HG03025 (cell line): ENCODE data around the gene CRKL.
"Not testable (repeated sequence)": the region's sequence is repeated elsewhere in the genome, so short reads cannot be mapped to it uniquely, and the experiment has no call there.

Source experiments
- ATAC-seq: cut with Tn5 transposase; IDR thresholded peaks from one replicate; pipeline ENCODE4 v1.9.1; 2021; ENCODE audit warnings: mild to moderate bottlenecking, moderate library complexity; ENCODE audit not compliant: unreplicated experiment, low FRiP score

The CRKL gene

DNA sequence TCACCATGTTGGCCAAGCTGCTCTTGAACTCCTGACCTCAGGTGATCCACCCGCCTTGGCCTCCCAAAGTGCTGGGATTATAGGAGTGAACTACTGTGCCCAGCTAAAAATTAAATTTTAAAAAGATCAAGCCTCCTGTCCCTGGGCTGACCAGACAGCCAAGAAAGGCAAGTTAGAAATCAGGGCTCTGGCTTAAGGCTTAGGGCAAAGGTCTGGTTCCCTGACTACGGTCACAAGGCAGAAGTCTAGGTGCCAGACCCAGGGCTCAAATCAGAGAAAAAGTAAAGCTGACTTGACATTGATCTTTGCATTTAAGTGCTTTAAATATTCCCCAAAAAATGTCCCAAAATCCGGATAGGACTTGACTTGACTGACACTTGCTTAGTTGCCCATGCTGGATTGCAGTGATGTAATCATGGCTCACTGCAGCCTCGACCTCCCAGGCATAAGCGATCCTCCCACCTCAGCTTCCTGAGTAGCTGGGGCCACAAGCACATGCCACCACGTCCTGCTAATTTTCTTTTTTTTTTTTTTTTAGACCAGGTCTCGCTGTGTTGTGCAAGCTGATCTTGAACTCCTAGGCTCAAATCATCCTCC is 17.3 kb upstream of the CRKL start:
- no peak for ATAC-seq

DNA sequence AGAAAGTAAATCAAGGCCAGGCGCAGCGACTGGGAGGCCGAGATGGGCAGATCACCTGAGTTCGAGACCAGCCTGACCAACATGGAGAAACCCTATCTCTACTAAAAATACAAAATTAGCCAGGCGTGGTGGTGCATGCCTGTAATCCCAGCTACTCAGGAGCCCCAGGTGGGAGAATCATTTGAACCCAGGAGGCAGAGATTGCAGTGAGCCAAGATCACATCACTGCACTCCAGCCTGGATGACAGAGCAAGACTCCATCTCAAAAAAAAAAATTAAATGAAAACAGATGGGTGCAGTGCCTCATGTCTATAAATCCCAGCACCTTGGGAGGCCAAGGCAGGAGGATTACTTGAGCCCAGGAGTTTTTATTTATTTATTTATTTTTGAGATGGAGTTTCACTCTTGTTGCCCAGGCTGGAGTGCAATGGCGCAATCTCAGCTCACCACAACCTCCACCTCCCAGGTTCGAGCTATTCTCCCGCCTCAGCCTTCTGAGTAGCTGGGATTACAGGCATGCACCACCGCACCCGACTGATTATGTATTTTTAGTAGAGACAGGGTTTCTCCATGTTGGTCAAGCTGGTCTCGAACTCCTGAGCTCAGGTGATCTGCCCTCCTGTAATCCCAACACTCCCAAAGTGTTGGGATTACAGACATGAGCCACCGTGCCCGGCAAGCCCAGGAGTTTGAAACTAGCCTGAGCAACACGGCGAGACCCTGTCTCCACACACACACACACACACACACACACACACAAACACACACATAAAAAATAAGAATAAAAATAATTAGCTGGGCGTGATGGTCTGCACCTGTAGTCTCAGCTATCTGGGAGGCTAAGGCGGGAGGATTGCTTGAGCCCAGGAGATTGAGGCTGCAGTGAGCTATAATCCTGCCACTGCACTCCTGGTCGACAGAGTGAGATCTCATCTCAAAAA is 15.8 kb upstream of the CRKL start:
- not testable (repeated sequence) for ATAC-seq

DNA sequence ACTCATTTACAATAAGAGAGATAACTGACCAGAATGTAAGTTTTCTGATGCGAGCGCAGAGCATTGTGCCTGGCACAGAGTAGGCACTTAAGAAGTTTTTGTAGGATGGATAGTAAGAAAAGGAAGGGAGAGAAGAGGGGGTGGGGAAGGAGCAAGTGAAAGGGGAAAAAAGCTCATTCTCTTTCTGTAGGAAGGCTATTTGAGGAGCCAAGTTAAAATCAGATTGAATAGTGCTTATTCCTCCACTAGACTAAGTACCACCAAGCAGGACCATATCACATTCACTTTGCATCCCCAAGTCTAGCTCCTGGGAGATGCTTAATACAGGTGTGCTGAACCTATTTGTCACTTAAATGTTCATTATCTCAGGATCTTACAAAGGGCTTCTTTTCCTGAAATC is 14.1 kb upstream of the CRKL start:
- no peak for ATAC-seq

DNA sequence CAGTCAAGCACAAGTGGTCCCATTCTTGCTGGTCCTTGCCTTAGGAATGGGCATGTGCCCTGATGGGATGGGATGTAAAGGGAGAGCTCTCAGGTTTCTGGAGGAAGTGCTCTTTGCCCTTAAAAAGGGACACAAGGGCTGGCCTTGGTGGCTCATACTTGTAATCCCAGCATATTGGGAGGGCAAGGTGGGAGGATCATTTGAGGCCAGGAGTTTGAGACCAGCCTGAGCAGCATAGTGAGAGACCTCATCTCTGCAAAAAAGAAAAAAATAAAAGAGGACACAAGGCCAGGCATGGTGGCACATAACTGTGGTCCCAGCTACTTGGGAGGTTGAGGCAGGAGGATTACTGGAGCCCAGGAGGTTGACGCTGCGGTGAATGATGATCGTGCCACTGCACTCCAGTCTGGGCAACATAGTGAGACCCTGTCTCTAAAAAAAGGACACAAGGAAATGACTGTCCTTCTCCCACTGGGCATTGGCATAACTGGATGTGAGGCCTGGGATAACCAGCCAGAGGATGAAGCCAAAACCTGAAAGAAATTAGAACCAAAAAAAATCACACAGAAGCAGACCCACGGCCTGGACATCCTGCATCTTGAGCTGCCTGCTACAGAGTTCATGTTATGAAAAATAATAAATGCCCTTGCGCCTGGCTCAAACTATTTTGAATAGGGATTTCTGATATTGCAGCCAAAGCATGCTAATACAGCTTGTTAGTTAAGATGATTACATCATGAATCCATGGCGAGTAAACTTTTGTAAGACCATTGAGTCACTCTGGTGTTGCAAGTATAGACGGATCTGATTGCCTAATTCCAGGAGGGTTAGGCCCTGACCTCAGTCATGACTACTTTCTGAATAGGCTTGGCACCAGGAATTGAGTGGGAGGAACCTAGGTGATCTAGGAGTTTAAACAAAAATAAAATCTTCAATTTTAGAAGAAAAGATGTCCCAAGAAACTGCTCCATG is 12.9 kb upstream of the CRKL start:
- no peak for ATAC-seq

DNA sequence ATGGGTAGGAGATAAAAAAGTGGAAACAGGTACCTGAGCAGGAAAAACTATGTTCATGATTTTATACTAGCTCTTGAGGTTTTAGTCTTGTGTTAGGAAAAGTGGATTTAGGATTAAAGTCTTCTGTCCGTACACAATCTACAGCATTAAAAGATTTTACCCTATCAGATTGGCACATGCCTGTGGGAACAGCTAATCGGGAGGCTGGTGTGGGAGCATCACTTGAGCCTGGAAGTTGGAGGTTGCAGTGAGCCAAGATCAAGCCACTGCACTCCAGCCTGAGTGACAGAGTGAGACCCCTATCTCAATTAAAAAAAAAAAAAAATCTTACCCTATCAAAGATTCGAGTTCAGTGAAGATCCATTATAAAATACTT is 12.2 kb upstream of the CRKL start:
- no peak for ATAC-seq

DNA sequence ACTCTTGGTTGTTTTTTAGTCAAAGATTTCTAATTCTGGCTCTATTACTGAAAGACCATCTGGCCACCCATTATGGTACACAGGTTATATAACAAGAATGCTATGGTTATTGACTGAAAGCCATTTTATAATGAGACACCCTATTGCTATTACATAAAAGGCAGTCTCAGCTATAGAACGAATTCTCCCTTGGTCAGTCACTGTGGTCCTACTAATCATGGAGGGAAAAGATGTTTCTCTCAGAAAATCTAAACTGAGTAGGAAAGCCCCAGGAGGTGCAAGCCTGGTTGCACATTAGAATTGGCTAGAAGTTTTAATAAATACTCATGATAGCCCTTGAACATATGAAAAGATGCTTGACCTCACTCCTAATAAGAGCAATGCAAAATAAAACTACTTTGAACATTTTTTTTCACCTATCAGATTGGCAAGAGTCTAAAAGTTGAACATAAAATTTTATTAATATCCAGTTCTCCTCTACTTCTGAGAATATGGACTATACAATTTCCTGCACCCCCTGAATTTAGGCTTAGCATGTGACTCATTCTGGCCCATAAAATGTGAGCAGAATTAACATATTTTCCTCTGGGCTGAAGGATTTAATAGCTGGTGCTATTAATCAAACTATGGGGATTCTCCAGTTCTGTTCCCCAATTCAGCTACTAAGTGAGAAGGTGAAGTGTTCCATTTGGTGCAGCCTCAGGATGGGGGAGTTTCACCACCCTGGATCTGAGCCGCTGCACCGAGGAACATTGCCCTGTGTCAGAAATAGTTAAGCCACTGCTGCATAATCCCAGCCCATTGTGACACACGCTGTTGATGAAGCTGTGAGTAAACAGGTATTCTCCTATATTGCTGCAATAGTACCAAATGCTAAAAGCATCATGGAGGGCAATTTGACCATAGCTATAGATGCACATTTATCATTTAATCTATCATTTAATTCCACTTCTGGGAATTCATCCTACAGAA is 11.5 kb upstream of the CRKL start:
- no peak for ATAC-seq

DNA sequence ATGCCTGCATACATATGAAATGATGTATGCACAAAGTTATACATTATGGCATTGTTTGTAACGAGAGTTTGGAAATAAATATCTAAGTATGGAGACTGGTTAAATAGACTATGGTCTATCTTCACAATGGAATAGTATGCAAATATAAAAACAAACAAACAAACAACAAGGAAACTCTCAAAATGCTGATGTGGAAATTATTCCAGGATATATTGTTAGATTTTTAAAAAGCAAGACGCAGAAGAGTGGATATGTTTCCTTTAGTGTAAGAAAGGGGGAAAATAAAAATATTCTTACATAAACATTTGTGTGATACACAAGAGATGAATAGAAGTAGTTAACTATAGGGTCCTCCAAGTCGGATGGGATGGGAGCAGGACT is 10.8 kb upstream of the CRKL start:
- ATAC-seq = no peak

DNA sequence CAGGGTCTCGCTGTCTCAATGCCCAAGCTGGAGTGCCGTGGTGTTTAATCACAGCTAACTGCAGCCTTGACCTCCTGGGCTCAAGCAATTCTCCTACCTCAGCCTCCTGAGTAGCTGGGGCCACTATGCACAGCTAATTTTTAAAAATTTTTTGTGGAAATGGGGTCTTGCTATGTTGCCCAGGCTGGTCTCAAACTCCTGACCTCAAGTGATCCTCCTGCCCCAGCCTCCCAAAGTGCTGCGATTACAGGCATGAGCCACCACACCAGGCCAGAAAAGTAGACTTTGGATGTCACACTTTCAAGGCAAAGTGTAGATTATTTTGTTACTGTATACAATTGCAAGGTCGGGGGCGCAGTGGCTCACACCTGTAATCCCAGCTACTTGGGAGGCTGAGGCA is 8.5 kb upstream of the CRKL start:
- ATAC-seq = not testable (repeated sequence)

DNA sequence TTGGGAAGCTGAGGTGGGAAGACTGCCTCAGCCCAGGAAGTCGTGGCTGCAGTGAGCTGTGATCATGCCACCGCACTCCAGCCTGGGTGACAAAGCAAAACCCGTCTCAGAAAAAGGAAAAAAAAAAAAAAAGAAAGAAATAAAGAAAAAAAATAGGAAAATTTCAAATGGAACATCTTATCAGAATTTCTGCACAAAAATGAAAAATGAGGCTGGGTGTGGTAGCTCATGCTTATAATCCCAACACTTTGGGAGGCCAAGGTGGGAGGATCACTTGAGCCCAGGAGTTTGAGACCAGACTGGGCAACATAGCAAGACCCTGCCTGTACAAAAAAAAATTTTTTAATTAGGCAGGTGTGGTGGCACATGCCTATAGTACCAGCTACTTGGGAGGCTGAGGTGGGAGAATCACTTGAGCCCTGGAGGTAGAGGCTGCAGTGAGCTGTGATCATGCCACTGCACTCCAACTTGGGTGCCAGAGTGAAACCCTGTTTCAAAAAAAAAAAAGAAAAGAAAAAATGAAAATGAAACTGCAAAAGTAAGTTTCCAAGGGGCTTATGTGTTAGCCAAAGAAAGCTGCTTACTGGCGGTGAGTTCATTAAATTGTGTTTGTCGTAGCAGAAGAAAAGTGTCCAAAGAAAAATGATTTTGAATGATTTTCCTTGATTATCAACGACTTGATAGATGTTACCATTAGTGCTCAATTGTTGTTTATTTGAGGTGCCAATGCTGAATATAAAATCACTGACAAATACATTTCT is 7.5 kb upstream of the CRKL start:
- ATAC-seq = no peak

DNA sequence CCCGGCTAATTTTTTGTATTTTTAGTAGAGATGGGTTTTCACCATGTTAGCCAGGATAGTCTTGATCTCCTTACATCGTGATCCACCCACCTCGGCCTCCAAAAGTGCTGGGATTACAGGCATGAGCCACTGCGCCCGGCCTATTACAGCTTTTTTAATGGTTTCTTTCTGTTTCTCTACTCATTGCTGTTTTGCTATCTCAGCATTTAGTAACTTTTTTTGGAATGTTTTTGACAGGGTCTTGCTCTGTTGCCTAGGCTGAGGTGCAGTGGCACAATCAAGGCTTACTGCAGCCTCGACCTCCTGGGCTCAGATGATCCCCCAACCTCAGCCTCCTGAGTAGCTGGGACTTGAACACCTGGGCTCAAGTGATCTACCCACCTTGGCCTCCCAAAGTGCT is 4.7 kb upstream of the CRKL start:
- no peak for ATAC-seq

DNA sequence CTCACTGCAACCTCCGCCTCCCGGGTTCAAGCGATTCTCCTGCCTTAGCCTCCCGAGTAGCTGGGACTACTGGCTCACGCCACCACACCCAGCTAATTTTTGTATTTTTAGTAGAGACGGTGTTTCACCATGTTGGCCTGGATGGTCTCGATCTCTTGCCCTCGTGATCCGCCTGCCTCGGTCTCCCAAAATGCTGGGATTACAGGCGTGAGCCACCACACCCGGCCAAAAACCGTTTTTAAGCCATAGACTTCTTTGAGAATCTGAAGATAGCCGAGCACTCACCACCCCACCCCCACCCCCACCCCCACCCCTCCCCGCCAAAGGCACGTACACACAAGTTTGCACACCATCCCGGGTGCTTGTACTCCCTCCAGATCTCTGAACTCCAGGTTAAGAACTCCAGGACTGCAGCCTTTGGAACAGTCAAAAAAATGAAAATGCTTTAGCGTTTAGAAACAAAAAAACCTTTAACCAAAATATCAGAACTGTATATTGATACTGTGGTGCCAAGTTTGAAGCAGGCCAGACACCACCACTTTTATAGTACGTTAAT is 1.5 kb downstream of the CRKL start:
- ATAC-seq = no peak

DNA sequence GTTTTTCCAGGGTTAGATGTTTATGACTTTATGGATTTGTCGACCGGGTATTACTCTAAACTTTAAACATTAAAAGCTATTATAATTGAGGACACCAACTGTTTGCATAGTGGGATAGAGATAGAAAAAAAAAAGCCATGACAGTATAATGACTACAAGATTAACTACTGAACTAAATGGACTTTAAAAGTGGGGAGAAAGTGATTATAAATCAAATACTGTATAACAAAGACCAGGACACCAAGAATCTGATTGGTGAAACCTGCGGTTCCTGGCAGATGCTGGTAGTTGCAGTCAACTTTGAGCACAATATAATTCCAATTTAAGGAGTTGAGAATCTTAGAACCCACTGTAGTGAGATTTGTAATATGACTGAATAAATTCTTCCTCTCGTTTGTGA is 2.5 kb downstream of the CRKL start:
- ATAC-seq = no peak

DNA sequence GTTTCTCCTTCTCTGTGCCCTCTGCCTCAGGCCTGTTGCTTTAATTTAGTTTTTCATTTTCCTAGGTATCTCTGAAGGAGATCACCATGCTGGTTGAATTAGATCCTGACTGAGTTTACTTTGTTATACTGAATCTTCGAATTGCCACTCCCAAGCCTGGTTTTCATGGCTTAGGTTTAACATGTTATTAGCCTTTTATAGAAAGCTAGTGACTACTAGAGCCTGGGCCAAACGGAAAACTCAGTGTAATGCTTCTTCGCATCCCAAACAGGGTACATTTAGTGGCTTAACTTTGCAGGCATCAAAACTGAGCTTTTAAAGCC is 3.6 kb downstream of the CRKL start:
- ATAC-seq = no peak

DNA sequence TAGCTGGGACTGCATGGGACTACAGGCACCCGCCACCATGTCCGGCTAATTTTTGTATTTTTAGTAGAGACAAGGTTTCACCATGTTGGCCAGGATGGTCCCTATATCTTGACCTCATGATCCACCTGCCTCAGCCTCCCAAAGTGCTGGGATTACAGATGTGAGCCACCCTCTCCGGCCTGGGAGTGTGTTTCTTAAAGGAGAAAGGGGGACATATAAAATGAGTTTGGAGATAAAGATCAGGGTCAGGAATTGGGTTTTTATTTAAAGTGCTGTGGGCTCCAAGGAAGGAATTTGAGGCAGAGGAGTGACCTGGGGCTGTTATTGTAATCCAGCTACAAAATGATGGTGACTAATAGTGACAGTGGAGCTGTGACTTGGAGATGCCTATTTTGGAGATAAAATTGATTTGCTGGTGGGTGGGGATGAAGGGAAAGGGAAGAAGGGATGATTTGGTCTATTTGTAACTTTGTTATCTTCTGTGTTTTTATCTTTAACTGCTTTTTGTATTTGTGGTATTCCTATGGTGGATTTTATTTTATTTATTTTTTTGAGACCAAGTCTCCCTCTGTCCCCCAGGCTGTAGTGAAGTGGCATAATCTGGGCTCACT is 5.0 kb downstream of the CRKL start:
- ATAC-seq = no peak

DNA sequence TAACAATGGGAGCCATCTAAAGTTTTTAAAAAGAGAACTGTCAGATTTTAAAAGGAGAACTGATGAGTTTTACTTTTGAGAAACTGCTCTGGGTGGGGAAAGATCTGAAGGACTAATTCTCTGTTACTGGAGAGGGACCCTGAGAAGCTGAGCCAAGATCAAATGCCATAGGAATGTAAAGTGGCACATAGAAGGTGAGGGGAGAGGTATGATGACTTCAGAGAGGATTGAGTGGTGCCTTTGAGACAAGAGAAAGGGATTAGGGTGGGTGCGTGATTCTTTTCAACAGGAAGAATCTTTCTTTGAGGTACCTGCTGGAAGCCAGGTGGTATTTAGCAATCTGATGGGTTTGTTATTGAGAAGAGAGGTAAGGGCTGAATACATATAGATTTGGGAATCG is 9.0 kb downstream of the CRKL start:
- no peak for ATAC-seq

DNA sequence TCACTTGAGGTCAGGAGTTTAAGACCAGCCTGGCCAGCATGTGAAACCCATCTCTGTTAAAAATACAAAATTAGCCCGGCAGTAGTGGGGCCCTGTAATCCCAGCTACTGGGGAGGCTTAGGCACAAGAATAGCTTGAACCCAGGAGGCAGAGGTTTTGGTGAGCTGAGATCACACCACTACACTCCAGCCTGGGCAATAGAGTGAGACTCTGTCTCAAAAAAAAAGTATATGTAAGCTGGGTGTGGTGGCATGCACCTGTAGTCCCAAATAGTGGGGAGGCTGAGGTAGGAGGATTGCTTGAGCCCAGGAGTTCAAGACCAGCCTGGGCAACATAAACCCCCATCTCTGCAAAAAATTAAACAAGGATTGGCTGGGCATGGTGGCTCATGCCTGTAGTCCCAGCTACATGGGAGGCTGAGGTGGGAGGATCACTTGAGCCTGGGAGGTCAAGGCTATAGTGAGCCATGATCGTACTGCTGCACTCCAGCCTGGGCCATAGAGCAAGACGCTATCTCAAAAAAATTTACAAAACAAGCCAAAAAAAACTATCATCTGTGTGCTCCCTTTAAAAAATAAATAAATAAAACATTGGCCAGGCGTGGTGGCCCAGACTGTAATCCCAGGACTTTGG is 10.8 kb downstream of the CRKL start:
- no peak for ATAC-seq

DNA sequence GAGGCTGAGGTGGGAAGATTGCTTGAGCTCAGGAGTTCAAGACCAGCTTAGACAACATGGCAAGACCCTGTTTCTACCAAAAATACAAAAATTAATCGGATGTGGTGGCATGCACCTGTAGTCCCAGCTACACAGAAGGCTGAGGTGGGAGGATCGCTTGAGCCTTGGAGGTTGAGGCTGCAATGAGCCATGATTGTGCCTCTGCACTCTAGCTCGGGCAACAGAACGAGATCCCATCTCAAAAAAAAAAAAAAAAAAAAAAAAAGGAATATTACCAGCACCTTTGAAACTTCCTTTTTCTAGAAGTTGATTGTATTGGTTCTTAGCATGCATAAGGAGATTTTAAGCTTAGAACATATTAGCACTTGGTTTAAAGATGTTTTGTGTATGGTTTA is 11.4 kb downstream of the CRKL start:
- ATAC-seq = no peak

DNA sequence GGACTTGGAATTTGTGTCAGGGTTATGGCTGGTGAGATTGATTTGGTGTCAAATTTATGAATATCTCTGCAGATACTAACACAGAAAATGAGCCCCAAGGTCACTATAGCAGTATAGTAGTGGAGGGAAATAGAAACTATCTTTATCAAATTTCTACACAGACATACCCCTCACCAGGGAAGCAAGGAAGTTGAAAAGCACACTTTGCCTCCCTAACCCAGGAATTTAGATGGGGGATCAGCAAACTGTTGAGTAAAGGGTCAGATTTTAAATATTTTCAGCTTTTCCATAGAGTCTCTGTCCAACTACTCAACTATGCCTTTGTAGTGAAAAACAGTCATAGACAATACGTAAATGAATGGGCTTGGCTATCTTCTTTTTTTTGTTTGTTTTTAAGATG is 12.8 kb downstream of the CRKL start:
- ATAC-seq = no peak
